NCI-H524 treated with DMSO at 0.1 percent for 48 hours (cell line): Measurements from ENCODE around the gene PFDN2.

Source experiments
- DNase-seq: peaks from one replicate; lab custom pipeline; 2025; lab: John Stamatoyannopoulos, UW

Gene PFDN2

DNA sequence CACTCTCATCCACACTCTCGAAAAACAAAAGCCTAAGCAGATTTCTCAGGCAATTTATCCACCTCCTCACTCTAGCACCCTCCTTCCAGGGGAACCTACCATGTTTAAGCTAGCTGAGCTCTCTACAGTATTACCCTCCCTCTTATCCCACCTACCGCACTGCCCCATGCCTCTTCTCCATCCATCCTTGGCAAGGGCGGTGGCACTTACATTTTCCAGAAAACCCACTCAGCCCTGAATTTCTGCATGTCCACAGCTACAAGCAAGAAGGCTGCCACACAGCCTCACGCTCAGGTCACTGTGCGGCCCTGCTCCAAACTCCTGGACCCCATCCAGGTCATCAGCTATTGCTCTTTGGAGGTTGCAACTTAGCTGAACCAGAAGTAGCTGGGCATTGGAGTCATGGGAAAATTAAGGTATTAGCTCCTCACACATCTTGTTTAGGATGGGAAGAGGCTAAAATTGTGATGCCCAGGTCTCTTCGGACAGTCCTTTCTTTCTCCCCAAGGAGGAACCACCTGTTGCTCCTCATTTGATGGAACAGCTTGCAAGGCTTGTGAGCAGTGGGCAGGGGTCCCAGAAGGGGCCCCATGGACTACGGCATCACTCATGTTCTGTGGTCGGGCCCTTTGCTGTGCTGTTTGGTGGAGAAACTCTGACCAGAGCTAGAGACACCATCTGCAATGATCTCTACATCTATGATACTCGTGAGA lies 18.6 kb downstream of the PFDN2 start:
- no peak for DNase-seq

DNA sequence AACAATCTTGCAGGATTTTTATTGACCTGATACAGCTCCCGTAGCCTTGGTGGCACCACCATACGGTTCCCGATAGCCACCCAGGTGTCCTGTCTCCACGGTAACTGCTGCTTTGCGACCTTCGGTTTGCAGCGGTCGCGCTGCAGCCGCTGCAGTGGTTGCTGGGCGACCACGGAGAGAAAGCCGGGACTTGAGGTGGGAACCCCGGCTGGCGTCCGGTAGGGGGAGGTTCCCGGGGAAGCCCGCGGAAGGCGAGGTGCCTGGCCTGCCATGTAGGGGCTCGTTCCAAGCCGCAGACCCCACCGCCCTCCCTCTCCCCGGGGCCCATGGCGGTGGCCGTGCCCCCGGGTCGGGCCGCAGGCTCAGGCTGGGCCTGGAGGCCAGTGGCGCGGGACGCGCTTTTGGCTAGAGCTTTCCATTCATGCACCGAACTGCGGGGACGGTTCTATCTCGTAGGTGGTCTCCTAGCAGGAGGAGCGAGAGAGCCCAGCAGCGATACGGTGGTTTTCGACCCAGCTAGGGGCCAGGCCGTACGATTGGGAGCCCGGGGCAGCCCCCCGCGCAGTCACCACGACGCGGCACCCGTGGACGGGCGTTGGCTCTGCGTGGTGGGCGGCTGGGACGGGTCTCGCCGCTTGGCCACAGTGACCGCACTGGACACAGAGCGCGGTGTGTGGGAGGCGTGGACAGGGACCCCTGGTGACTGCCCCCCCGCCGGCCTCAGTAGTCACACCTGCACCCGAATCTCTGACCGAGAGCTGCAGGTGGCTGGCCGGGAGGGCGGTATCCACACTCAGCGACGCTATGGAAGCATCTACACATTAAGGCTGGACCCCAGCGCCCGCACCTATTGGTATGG lies 19.4 kb downstream of the PFDN2 start, which contains the start of gene KLHDC9:
Gene KLHDC9 (plus strand): TSS at position 152 of the 859 bp plus-strand sequence. CDS start 175 bp downstream, at position 327.
- peak; percentile 69 for DNase-seq

DNA sequence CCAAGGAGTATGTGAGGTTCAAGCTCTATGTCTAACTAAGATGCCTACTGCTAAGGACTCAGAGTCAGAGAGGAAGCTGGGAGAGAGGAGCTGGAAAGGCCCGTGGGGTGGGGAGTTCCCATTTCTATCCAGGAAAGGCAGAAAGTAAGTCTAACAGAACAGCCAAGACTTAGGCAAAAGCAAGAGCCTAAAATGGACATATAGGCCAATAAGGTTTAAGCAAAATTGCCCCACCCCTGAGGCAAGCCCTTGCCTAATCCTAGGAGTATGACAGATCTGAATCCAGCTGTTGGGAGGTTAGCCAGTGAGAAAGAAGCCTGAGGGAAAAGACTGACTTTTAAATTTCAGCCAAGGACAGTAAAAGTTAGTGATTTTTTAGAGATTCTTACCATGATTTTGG lies 21.3 kb downstream of the PFDN2 start:
- DNase-seq, result no peak

DNA sequence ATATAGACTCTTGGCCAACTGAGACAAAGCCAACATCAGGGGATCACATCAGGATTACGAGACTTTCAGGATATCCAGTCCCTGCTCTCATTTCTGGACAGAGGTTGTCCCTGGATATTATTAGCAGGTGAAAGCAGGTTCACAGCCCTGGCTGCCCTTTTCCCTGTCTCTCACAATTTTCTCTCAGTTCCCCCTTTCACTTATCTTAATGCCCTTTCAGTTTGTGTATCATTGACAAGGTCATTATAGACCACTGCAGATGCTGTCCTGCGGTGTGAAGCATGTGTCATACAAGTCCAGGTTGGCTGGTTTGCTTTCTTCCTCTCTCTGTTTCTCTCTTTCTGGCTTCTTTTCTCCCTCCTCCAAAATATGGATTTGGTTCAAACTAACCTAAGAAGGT lies 21.8 kb downstream of the PFDN2 start:
- no peak for DNase-seq

DNA sequence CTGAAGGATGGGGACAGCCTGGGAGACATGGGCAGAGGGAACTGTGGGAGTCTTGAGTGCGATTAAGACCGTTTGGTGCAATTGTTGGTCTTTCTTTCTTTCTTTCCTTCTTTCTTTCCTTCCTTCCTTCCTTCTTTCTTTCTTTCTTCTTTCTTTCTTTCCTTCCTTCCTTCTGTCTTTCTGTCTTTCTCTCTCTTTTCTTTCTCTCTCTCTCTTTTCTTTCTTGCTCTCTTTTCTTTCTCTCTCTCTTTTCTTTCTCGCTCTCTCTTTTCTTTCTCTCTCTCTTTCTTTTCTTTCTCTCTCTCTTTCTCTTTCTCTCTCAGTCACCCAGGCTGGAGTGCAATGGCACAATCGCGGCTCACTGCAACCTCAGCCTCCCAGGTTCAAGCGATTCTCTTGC lies 22.6 kb downstream of the PFDN2 start:
- no peak for DNase-seq

DNA sequence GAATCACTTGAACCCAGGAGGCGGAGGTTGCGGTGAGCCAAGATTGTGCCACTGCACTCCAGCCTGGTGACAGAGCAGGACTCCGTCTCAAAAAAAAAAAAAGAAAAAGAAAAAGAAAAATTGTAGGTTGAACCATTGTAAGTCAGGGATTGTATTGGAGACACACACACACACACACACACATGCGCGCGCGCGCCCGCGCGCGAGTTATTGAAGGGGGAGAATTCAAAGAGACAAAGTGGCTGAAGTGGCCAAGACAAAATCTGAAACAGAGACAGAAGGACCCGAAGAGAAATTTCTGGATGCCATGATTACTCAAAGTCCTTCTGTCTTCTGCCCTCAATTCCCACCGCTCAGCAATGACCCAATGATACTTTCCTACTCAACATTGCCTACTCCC lies 23.4 kb downstream of the PFDN2 start:
- no peak for DNase-seq

DNA sequence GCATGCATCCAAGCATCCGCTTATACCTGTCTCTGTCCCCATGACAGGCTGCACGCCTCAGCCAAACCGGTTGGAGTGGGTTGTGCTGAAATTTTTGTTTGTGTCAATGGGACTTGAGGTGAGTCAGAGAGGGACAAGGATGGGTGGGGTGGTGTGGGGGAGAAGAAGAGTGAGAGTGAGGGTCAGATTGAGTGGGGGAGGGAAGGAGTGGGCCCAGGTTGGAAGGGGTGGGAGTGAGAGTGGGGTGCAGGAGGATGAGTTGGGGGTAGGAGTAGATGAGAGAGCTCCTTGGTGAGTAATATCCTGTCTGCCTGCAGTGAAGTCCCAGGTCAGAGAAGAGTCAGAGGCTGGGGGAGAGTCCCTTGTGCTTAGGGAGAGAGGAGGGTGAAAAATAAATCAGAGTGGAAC lies 25.2 kb downstream of the PFDN2 start:
- DNase-seq, result no peak

DNA sequence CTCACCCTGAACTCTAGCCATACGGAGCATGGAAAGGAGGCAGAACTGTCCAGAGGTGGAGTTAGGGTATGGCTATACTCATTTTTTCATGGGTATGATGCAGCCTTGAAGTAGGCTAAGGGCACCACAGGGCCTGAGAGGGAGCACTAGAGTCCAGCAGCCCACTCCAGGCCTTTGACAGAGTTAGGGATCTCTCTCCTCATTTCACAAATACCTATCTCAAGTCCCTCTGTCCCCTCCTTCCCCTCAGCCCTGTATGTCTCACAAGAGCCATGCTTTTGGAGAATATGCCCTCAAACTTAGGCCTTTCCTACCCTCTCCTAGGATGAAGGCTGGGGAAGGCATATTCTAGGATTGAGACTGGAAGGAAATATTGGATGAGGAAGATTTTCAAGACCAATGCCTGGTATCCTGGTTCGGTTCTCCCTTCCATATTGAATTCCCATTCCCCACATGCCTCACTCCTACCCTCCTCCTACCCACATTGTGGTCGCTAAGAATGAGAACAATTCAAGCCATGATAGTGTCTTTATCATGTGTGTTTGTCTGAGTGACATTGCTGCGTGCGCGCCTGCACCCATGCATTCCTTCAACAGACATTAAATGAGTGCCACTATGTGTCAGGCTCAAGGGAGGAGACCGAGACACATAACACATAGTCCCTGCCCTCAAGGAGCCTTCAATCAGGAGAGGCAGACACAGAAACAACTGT lies 25.9 kb downstream of the PFDN2 start:
- DNase-seq, result no peak

DNA sequence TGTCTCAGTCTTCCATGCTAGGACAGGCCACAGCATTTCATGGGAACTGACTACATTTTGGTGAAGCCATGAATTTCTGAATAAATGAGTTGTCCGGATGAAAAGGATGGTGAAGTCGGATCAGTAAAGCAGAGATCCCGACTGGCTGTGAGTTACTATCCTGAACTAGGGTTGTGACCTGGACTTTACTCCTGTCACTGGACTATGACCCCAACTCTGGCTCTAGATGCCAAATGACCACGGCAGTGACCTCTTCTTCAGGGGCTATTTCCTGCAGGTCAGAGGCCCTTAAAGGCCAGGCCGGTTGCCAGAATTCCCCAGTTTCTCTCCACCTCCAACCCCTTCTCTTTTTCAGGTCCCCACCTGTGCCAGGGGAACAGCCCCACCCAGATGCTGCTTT lies 26.7 kb downstream of the PFDN2 start:
- DNase-seq, result no peak

DNA sequence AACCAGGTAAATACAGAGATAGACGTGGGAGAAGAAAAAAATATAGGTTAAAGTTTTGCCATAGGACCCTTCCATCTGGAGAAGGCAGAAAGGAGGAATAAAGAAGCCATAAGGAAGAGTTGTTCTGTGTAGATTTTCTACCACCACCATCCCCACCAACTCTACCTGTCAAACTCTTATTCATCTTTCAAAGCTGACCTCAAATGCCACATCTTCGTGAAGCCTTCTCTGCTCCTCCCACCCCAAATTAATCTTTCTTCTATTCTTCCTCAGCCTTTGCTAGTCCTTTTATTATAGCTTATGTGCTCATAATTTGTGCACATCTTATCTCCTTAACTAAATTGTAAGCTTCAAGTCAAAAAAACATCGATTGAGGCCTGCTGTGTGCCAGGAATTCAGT lies 27.2 kb downstream of the PFDN2 start:
- DNase-seq, result no peak

DNA sequence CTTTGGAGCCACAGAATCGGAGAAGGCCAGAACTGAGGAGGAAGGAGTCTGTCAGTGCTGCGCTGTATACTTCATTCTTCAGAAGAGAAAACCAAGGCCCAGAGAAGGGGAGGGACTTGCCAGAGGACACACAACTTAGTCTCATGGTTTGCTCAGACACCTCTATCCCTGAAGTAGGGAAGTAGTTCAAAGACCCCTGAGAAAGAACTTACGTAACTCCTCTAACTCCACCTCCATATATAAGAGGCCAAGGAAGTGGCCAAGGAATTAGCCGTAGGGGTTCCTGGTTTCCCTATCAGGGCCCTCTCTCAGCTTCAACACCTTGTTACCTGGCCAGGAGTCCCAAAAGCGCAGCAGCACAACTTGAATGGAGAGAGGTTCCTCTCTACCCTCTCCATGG lies 27.9 kb downstream of the PFDN2 start:
- no peak for DNase-seq

DNA sequence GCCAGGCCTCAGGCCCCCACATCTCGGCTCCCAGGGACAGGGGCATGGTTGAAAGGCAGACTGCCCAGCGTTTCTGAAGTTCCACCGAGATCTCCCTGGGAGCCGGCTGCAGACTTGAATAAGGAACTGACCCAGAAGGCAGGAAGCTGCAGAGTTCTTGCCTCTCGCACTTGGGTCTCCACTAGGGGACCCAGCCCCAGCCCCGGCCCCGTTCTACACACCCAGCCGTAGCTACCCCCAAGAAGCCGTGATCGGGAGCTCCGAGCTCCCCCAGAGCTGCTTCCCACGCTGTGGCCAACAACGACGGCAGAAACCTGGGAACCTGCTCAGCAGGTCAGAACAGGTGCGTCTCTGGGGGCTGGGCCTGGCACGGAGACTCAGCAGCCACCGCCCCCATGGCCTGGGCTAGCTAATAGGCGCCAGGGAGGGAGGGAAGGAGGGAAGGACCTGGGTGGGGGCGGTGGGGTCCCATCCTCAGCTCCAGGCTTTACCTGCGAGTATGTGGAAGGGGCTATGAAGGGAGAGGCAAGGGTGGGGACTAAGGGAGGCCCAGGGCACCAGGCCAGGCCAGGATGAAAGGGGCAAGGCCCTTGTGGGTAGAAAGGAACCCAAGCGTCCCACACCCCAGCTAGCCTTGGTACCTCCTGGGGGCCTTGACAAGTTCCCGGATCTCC lies 28.4 kb downstream of the PFDN2 start, which contains the start of gene NECTIN4:
Gene NECTIN4 (minus strand): TSS at position 308 of the 674 bp plus-strand sequence. CDS start 262 bp downstream, at position 46.
- no peak for DNase-seq

DNA sequence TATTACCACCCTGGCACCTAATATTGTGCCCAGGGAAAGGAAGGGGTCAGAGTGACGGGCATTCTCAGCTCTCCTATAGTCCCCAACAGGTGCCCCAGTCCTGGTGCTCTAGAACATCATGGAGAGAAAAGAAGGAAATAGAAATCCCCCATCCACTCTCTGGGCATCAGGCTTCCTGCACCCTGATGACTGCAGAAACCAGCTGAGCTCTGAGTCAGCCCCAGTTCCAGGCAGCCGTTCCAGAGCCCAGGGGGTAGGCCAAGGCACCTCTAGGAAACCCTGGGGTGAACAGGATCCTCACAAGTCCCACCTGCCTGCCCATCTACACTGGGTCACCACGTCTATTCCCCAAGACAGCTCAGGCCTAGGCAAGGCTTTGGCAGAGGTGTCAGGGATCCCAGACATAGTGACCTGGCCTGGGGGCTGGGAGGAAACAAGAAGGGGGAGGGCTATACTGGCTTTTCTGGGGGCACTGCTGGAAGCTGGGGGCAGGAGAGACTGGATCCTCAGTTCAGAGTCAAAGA lies 29.2 kb downstream of the PFDN2 start:
- no peak for DNase-seq

DNA sequence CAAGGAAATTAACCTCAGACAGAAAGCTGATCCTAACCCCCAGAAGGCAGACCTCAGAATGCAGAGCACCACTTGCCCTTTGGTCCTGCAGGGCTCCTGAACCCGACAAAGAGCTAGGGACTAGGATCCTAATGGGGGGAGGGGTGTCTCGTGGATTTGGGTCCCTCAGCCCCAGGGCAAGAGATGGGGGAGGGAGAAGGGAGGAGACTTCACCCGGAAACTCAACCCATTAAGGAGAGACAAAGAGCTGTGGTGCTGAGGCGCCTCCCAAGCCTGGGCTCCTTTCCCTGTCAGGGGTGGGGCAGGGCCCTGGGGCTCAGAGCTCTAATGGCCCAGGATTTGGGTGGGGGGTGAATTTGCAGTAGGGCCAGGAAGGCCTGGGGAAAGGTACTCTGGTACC lies 31.4 kb downstream of the PFDN2 start:
- no peak for DNase-seq

DNA sequence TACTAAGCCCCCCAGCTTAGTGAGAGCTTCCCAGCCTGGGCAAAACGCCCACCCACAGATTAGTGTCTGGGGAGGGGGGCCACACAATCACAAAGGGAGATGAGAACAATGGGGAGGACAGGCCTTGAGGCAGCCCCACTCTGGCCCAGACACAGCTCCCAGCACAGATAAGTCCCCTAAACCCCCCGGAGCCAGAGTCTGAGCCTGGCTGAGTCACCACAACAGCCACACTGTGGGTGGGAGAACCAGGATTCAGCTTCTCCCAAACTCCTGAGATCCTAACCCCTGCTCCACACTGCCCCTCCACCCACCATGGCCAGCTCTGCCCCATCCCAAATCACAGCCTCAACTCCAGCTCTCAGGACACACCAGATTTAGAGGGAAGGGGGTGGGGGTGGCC lies 32.7 kb downstream of the PFDN2 start:
- DNase-seq, result no peak

DNA sequence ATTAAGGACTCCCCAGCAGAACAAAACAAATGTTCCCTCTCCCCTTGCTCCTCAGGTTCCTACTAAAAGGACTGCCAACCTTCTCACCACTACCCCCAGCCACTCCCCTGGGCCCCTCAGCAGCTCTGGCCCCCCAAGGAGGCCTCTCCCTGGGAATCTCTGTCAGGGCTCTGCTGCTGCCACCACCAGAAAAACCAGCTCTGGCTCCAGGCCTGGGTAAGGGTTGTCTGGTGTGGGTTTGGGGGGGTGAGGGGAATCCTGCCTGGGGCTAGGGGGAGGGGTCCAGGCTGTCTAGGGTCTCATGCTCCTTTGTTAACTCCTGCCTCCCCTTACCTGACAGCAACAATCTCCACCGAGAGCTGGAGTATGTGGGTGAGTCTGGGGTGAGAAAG lies 33.2 kb downstream of the PFDN2 start:
- no peak for DNase-seq

DNA sequence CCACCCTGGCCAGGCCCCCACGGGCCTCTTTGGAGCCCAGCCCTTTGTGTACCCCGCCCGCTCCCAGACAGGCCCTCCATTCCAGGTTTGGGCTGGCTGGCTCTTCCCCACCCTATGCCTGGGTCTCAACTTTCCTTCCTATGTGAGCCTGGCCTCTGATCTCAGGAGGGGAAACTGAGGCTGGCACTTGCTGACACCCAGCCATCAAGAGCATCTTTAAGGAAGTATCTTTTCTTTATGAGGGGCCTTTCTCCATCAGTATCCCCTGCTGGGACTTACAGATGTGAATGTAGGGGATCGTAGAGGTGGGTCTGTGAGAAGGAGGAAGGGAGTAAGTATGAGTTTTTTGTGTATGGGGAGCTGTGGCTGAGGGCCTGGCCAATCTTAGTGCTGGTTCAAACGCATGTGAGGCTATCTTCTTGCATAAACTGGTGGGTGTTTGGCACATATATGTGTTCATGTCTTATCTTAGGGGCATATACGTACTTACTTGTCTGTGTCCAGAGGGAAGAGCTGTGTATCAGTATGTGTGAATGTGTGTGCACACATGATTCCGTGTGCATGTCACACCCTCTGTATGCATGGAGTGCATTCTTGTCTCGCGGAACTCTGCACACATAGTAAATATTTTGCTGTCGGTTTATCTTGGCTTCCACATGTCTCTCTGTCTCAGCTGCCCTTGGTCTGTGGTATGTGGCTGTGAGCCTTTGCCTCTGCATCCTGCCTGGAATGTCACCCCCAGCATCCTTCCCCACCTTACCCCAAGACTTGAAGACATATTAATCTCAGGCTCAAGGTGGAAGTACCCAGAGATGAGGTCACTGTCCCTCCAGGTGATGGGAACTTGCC lies 33.9 kb downstream of the PFDN2 start:
- DNase-seq, result no peak

DNA sequence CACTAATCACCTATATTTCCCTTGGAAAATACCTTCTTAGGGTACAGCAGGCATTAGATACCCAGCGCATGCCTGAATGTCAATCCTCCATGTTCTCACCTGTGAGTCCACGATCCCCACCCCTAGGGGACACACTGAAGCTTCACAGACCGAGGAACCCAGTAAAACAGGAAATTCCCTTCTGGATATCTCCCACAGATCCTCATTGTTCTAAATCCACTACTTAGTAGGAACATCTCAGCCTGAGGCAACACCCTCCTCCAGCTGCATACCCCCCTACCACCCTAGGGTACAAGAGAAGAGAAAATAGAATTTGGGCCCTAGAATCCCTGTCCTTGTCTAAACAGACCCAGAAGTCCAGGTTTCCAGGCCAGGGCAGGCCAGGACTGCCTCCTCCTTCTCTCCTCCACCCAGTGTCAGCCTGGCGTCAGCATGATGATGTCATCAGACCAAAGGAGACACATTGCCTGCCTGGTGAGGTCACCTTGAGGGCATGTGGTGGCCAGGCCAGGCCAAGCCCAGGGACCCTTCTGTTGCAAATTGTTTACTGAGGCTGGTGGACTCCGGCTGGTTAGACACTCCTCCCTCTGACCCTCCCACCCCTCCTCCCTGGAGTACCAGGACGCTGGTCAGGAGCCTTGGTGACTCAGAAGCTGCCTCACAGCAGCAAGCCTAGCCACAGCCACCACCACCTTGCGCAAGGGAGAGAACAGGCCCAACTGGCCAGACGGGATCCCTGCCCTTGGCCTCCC lies 34.7 kb downstream of the PFDN2 start:
- no peak for DNase-seq

DNA sequence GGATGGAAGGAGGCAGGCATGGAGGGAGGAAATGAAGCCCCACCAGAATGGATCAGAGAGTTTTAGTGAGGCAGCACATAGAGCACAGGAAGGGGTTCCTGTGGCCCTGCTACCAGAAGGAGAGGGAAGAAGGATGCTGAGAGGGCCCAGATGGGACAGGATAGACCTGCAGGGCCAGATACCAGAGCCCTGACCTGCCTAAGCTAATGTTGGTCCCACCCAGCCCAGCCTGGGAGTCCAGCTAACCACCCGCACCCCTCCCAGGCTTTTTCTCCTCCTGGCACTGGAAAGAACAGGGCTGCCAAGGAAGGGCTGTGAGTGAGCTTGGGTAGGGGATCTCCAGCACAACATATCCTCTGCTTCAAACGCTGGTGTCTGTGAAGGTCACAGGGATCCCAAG lies 35.4 kb downstream of the PFDN2 start:
- no peak for DNase-seq

DNA sequence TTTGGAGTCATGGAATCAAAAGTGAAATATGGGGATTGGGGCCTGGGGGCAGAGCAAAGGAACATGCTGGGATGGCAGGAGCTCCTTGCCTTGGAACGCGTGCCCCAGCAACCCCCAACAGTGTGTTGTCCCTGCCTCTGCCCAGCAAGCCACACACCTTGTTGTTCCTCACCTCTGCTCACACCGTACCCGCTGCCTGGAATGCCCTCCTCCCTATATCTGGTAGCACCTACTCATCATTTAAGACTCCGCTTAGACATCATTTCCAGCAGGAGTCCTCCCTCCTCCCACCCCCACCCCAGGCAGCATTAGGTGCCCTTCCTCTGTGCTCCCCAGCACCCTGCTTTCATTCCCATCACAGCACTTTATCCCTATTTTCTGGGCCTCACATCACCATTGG lies 36.3 kb downstream of the PFDN2 start:
- no peak for DNase-seq
